GM18907 (cell line): ENCODE data around the gene RBM27.
"Not testable (repeated sequence)": the region's sequence is repeated elsewhere in the genome, so short reads cannot be mapped to it uniquely, and the experiment has no call there.

Source experiments
- ATAC-seq: cut with Tn5 transposase; IDR thresholded peaks from one replicate; pipeline ENCODE4 v1.9.1; 2021; ENCODE audit warnings: mild to moderate bottlenecking, moderate library complexity; ENCODE audit not compliant: unreplicated experiment

RBM27 gene

GRCh38 chr5:146203011-146203871, at the start of gene RBM27:
RBM27 (plus strand) TSS chr5:146203605; CDS start chr5:146203766, 161 bp downstream.
- peak; percentile 100 for ATAC-seq

- ATAC-seq, result no peak
These were observed 45.1 kb upstream of the RBM27 start for GRCh38 chr5:146158255-146158654.

GRCh38 chr5:146164382-146164781, 39.0 kb upstream of the RBM27 start:
- ATAC-seq, result no peak

- ATAC-seq, result no peak
These were observed 37.9 kb upstream of the RBM27 start for GRCh38 chr5:146165460-146165859.

- ATAC-seq, result no peak
These were observed 37.5 kb upstream of the RBM27 start for GRCh38 chr5:146165903-146166302.

GRCh38 chr5:146169076-146169475, 34.3 kb upstream of the RBM27 start:
- no peak for ATAC-seq

GRCh38 chr5:146173049-146173448, 30.4 kb upstream of the RBM27 start:
- ATAC-seq, result peak; percentile 83

- ATAC-seq, result peak; percentile 96
These were observed 29.8 kb upstream of the RBM27 start for GRCh38 chr5:146173597-146173996.

GRCh38 chr5:146176805-146177204, 26.6 kb upstream of the RBM27 start:
- ATAC-seq, result no peak

GRCh38 chr5:146179696-146180095, 23.7 kb upstream of the RBM27 start:
- no peak for ATAC-seq

- not testable (repeated sequence) for ATAC-seq
These were observed 20.0 kb upstream of the RBM27 start for GRCh38 chr5:146183403-146183802.

- no peak for ATAC-seq
These were observed 18.2 kb upstream of the RBM27 start for GRCh38 chr5:146185161-146185560.

GRCh38 chr5:146188358-146188757, 15.0 kb upstream of the RBM27 start:
- ATAC-seq, result no peak

GRCh38 chr5:146192571-146193043, 10.8 kb upstream of the RBM27 start:
- ATAC-seq, result no peak

- no peak for ATAC-seq
These were observed 10.1 kb upstream of the RBM27 start for GRCh38 chr5:146193285-146193684.

- ATAC-seq, result not testable (repeated sequence)
These were observed 8.4 kb upstream of the RBM27 start for GRCh38 chr5:146194997-146195396.

- ATAC-seq, result no peak
These were observed 6.9 kb upstream of the RBM27 start for GRCh38 chr5:146196459-146197048.

- no peak for ATAC-seq
These were observed 4.1 kb upstream of the RBM27 start for GRCh38 chr5:146199176-146199815.

- not testable (repeated sequence) for ATAC-seq
These were observed 1.6 kb upstream of the RBM27 start for GRCh38 chr5:146201795-146202194.

- no peak for ATAC-seq
These were observed 427 bp downstream of the RBM27 start for GRCh38 chr5:146203872-146204192.

GRCh38 chr5:146205499-146206202, 2.2 kb downstream of the RBM27 start:
- no peak for ATAC-seq
